ENCODE measurements around the gene TBC1D21. TPM values are rescaled to one million over a fixed set of nuclear protein-coding genes. Genes with fewer than 3 reads are reported as not detected.

TBC1D21 gene
- total RNA-seq, 6 experiments from 2014 or later: not detected

- no peak for ATAC-seq
- peaks cover 0 to 7% of the 10 kb centered on the region in 2 donors for H3K27me3 ChIP-seq
- no peaks in the 10 kb centered on the region for H3K9me3 ChIP-seq
- peak in 1 of 3 donors; percentile 22 for DNase-seq
- H3K27ac ChIP-seq: no peak overlapping the region
- H3K36me3 ChIP-seq: no peaks in the 10 kb centered on the region
- intact Hi-C loops (cut with DNase I): no loop called here
- TF ChIP-seq, protein P1, sequence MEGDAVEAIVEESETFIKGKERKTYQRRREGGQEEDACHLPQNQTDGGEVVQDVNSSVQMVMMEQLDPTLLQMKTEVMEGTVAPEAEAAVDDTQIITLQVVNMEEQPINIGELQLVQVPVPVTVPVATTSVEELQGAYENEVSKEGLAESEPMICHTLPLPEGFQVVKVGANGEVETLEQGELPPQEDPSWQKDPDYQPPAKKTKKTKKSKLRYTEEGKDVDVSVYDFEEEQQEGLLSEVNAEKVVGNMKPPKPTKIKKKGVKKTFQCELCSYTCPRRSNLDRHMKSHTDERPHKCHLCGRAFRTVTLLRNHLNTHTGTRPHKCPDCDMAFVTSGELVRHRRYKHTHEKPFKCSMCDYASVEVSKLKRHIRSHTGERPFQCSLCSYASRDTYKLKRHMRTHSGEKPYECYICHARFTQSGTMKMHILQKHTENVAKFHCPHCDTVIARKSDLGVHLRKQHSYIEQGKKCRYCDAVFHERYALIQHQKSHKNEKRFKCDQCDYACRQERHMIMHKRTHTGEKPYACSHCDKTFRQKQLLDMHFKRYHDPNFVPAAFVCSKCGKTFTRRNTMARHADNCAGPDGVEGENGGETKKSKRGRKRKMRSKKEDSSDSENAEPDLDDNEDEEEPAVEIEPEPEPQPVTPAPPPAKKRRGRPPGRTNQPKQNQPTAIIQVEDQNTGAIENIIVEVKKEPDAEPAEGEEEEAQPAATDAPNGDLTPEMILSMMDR (IDR thresholded peaks at IDR 0.05): no peak
- no peak for TF ChIP-seq POLR2A (IDR thresholded peaks at IDR 0.05)
- peak overlapping the region in 1 of 3 donors; percentile 38 for H3K4me3 ChIP-seq
- no peaks in the 10 kb centered on the region for H3K4me1 ChIP-seq
- WGBS (ENCODE audit: insufficient coverage, low coverage, low lambda C conversion rate, missing lambda C conversion rate): 83% methylated on average over 1 of the region's 3 CpGs
Observed at GRCh38 chr15:73928241-73928579, 54.8 kb downstream of the TBC1D21 start.

DNA sequence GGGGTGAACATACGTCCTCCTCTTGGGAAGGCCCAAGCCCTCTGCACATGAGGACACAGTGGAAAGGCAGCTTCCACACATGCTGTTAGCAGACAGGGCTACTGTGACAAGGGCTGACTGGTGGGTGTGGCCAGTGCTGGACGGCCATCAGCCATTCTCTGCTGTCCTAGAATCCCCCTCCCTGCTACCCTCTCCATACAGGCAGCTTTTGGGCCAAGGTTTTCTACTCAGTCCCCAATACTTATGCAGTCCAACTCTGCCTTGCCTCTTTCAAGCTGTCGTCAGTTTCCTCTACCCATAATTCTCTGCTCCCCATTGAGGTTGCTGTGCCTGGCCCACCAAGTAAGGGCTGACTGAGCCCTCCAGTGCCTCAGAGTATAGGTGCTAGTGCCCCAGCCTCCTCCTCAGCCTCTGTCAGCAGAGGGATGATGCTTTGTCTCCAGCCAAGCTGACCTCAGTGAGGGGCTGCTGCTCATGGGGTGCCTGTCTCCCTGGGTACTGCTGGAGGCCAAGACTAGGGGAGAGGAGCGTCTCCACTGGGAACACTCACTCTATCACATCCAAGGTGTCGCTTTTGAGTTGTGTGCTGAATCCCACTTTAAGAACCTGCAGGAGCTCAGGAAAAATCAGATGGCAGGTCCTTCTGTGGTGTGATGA is 55.7 kb downstream of the TBC1D21 start:
- peak in 1 of 3 donors; percentile 21 for DNase-seq
- H3K4me1 ChIP-seq: no peaks in the 10 kb centered on the region

GRCh38 chr15:73930371-73930770 is 57.0 kb downstream of the TBC1D21 start:
- ATAC-seq: no peak
- Histone ChIP-seq H3K27me3 (peaks cover 0 to 7% of the 10 kb centered on the region in 2 donors), H3K36me3 (no peaks in the 10 kb centered on the region), H3K27ac (no peak overlapping the region), H3K9me3 (no peaks in the 10 kb centered on the region), H3K4me3 (no peak overlapping the region), H3K4me1 (no peaks in the 10 kb centered on the region)
- DNase-seq: peak in 1 of 3 donors; percentile 42
- 63% methylated on average over 4 of the region's 8 CpGs for WGBS (ENCODE audit: insufficient coverage, low coverage, low lambda C conversion rate, missing lambda C conversion rate)
- TF ChIP-seq, protein P1 (IDR thresholded peaks at IDR 0.05): no peak
- no peak for TF ChIP-seq POLR2A (IDR thresholded peaks at IDR 0.05)
- intact Hi-C loops (cut with DNase I): no loop called here

More for the DNA sequence above, 55.7 kb downstream of the TBC1D21 start:
- H3K36me3 ChIP-seq: no peaks in the 10 kb centered on the region
- H3K27ac ChIP-seq: no peak overlapping the region
- H3K4me3 ChIP-seq: no peak overlapping the region
- no peaks in the 10 kb centered on the region for H3K9me3 ChIP-seq
- WGBS (ENCODE audit: insufficient coverage, low coverage, low lambda C conversion rate, missing lambda C conversion rate): 50% methylated on average over 3 of the region's 5 CpGs
- H3K27me3 ChIP-seq: peaks cover 0 to 7% of the 10 kb centered on the region in 2 donors
- TF ChIP-seq, protein P1 (IDR thresholded peaks at IDR 0.05): no peak
- TF ChIP-seq POLR2A (IDR thresholded peaks at IDR 0.05): no peak
- intact Hi-C loops (cut with DNase I): no loop called here
- no peak for ATAC-seq

- intact Hi-C loops (cut with DNase I): no loop called here
- TF ChIP-seq, protein P1 (IDR thresholded peaks at IDR 0.05): no peak
- no peak for TF ChIP-seq POLR2A (IDR thresholded peaks at IDR 0.05)
- DNase-seq: peak in 1 of 3 donors; percentile 34
- H3K4me1 ChIP-seq: no peaks in the 10 kb centered on the region
- WGBS (ENCODE audit: insufficient coverage, low coverage, low lambda C conversion rate, missing lambda C conversion rate): 73% methylated on average over 2 of the region's 7 CpGs
- no peaks in the 10 kb centered on the region for H3K36me3 ChIP-seq
- no peak for ATAC-seq
- H3K9me3 ChIP-seq: no peaks in the 10 kb centered on the region
- no peak overlapping the region for H3K27ac ChIP-seq
- H3K27me3 ChIP-seq: peaks cover 0 to 7% of the 10 kb centered on the region in 2 donors
- H3K4me3 ChIP-seq: no peak overlapping the region
Observed at GRCh38 chr15:73930790-73931281, 57.5 kb downstream of the TBC1D21 start.

Measured in right lobe of liver (tissue), 6 donors.